GM18505 (cell line): ENCODE measurements around the gene SPDYE17.
"Not testable (repeated sequence)": the region's sequence is repeated elsewhere in the genome, so short reads cannot be mapped to it uniquely, and the experiment has no call there.

Experiments
- ATAC-seq: cut with Tn5 transposase; IDR thresholded peaks from one replicate; pipeline ENCODE4 v1.9.1; 2021; ENCODE audit not compliant: unreplicated experiment

Gene SPDYE17

DNA sequence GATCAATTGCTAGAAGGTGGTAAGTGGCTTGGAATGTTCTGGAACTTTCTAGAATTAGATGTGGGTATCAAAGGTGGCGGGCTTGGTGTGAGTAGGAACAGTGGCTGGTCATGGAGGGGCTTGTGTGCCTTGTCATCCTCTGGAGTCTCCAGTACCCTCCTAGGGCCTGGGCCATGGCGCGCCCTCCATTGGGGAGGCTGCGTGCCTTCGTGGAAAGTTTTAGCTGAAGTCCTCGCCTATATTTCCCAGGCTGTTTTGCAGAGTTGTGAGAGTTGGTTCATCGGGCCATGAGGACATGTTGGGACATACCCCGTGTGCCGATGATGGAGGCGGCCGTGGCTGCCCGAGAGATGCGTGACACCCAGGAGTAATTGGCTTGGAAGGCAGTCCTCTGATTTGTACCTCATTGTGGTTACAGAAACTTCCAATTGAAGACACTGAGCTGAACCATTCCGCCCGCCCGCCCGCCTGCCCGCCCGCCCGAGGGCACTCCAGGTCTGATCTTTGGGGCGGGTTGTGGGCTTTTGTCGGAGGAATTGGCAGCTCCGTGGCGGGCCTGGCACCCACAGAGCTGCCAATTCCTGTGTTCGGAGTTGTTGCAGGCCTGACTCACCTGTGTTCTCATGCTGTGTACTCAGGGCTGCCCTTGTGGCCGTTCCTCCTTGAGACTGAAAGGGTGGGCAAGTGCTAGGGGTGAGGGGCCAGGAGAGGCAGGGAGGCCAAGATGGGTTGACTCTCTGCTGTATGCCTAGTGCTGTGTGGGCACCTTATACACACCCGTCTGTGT is 57.2 kb downstream of the SPDYE17 start:
- ATAC-seq = not testable (repeated sequence)

DNA sequence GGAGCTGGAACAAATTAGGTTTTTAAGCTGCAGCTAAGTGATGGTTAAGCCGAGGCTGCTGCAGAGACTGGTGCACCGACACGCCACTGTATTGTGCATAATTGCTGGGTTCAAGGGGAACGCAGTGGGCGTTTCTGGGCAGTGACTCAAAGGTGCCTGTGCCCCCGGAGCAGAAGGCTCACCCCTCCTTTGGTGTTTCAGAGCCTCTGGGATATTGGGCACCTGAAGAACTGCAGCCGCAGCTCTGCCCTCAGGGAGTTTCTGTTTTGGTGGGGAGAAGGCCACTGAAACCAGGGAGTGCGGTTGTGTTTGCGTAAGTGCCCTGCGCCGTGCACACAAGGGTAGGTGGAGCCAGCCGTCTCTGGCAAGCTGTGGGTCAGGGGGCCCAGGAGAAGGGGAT is 57.8 kb downstream of the SPDYE17 start:
- not testable (repeated sequence) for ATAC-seq

DNA sequence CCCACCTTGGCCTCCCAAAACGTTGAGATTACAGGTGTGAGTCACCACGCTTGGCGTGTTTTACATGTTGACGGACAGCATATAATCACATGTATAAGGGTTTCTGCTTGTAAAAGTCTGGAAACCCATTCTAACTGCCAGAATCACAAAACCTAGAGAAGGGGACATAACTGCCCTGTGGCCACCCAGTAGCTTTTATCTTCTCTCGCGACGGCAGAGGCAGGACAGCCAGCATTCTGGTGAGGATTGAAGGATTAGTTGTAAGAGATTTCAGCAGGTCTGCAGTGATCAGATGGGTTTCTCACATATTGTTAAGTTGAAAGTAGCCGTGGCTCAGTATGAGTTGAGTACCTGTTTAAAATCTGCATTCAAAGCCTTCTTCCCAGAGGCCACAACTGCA is 59.8 kb downstream of the SPDYE17 start:
- ATAC-seq = not testable (repeated sequence)
